PFSK-1 (cell line): ENCODE measurements around the gene SULF2.

Experiments used
- FOXP2 ChIP-seq: optimal IDR thresholded peaks from 2 replicates; pipeline ENCODE3; 2011; ENCODE audit warnings: borderline replicate concordance, control low read depth, inconsistent platforms; ENCODE audit not compliant: insufficient read depth; ENCODE audit errors: extremely low read length, extremely low read depth
- POLR2AphosphoS5 ChIP-seq: IDR thresholded peaks from 2 replicates; pipeline ENCODE4 v1.6.1; 2012; ENCODE audit warnings: low read depth, mild to moderate bottlenecking, control low read depth, low read length, moderate library complexity
- REST ChIP-seq, 2 experiments: IDR thresholded peaks; 2 replicates each; pipeline versions ENCODE4 v1.6.1 to v1.8.0; 2011 to 2012; ENCODE audit warnings: low read depth in 2 of 2, low read length in 2 of 2, control low read depth in 1 of 2, inconsistent platforms in 1 of 2, mild to moderate bottlenecking in 1 of 2, moderate library complexity in 1 of 2; ENCODE audit not compliant: insufficient read depth in 1 of 2
- SIN3A ChIP-seq: IDR thresholded peaks from 2 replicates; pipeline ENCODE4 v1.6.1; 2012; ENCODE audit warnings: mild to moderate bottlenecking, low read length, moderate library complexity, borderline replicate concordance; ENCODE audit not compliant: insufficient read depth
- TAF1 ChIP-seq: IDR thresholded peaks from 2 replicates; pipeline ENCODE4 v1.6.1; 2012; ENCODE audit warnings: low read length, control low read depth, borderline replicate concordance; ENCODE audit not compliant: insufficient read depth

SULF2 gene

DNA sequence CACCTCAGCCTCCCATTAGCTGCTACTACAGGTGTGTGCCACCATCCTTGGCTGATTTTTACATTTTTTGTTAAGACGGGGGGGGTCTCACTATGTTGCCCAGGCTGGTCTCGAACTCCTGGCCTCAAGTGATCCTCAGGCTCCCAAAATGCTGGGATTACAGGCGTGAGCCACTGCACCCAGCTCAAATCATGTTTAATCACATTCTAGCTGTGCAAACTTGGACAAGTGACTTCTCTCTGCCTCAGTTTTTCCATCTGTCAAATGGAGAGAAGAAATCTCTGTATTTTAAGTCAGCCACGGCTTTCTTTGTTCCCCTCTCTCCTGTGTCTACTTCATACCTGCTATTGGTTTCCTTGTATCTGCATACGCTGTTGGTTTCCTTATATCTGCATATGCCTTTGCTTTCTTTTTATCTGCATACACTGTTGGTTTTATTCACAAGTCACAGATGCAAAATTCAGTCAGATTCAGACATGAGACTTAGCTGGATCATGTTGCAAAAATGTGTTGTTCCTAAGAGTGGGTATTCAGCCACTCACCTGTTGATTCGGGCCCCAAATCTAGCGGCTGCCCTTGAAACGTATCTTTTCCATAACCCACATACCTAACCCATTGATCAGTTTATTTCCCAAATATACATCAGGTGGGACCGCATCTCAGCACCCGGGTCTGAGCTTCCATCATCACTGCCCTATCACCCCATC, 30.2 kb downstream of the SULF2 start:
- TF ChIP-seq REST (IDR thresholded peaks at IDR 0.05; ENCODE audit: insufficient read depth in 1 of 2, low read depth in 2 of 2, low read length in 2 of 2) (no peak), SIN3A (no peak), TAF1 (no peak), POLR2AphosphoS5 (no peak), FOXP2 (no peak)

GRCh38 chr20:47754388-47754715, 30.9 kb downstream of the SULF2 start:
- no peak for TF ChIP-seq FOXP2

DNA sequence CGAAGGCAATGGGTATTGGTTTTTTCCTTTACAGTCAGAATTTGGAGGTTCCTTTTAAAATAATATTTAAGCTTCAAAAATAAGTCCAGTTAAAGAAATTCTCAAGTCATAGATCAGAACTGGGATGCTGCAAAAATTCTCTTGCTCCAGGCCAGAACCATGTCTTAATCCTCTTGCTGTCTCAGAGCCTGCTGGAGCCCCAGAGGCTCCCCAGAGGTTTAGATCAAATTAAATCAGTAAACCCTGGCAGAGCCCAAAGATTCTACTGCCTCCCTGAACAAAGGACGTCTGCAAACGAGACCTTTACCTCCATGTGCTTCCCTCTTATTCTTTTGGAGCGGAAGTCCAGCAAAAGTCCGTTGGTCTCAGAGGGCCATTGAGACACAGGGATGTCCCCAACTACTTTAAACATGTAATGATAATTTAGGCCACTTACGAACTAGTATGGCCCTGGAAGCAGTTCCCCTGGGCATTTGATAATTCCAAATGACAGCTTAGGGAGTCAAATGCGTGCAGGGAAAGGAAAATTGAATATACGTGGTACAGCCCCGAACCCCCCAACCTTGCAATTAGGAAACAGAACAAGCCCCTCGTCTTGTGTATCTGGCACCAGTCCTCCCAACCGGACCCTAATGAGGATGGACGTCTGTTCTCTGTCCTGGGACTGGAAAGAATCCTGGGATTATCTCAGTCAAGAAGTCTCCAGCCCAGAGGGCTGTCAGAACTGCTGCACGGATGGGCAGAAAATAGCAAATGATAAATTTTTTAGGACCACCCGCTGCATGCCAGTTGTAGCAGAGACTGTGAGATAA, 31.5 kb downstream of the SULF2 start:
- TF ChIP-seq FOXP2, result no peak
- TF ChIP-seq SIN3A, result no peak
- TF ChIP-seq REST (IDR thresholded peaks at IDR 0.05; ENCODE audit: insufficient read depth in 1 of 2, low read depth in 2 of 2, low read length in 2 of 2), result no peak
- TF ChIP-seq POLR2AphosphoS5, result no peak
- TF ChIP-seq TAF1, result no peak

- no peak for TF ChIP-seq POLR2AphosphoS5
- TF ChIP-seq TAF1, result no peak
- no peak for TF ChIP-seq SIN3A
These were observed 33.8 kb downstream of the SULF2 start for GRCh38 chr20:47751449-47751848.

DNA sequence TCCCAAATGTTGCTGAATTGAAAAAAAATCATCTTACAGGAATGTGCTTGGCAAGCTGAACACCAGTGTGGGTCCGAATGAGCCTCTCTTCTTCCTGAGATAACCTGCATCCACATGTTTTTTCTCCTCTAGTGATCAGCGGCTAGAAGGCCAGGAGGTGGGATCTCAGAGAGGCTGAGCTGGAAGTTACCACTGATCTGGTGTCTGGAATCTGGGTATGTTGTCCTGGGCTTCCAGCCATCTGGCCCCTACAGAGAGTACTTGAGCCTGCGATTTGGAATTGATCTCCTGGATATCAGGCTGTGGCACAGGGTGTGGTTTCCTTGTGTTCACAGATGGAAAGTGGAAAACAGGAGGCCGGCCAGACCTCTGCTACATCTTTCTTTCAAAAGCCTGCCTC, 35.9 kb downstream of the SULF2 start:
- TF ChIP-seq SIN3A (no peak), REST (IDR thresholded peaks at IDR 0.05; ENCODE audit: insufficient read depth in 1 of 2, low read depth in 2 of 2, low read length in 2 of 2) (no peak), POLR2AphosphoS5 (no peak), FOXP2 (no peak), TAF1 (no peak)

- no peak for TF ChIP-seq POLR2AphosphoS5
- no peak for TF ChIP-seq FOXP2
- no peak for TF ChIP-seq TAF1
- TF ChIP-seq REST (IDR thresholded peaks at IDR 0.05; ENCODE audit: insufficient read depth in 1 of 2, low read depth in 2 of 2, low read length in 2 of 2), result no peak
- TF ChIP-seq SIN3A, result no peak
These were observed 36.5 kb downstream of the SULF2 start for GRCh38 chr20:47748823-47749222.
